Neuronal stem cell (in vitro differentiated cells): ENCODE data around the gene VPS33B.

Experiments used
- DNase-seq: peaks from one replicate; pipeline ENCODE4 v3.0.0-alpha.2; 2013; ENCODE audit warnings: low spot score
- H2AFZ ChIP-seq: one replicate; pipeline ENCODE4 v1.6.1; 2013; ENCODE audit warnings: mild to moderate bottlenecking, low read length, inconsistent platforms
- H2AK5ac ChIP-seq: 2 replicates; pipeline ENCODE4 v1.6.1; 2013; ENCODE audit warnings: low read depth, mild to moderate bottlenecking, inconsistent platforms, low read length, moderate library complexity, mixed read lengths
- H2BK120ac ChIP-seq: 2 replicates; pipeline ENCODE4 v1.6.1; 2013; ENCODE audit warnings: low read depth, mild to moderate bottlenecking, inconsistent platforms, low read length, moderate library complexity, mixed read lengths
- H2BK12ac ChIP-seq: one replicate; pipeline ENCODE4 v1.6.1; 2013; ENCODE audit warnings: low read length, inconsistent platforms
- H2BK15ac ChIP-seq: 2 replicates; pipeline ENCODE4 v1.6.1; 2013; ENCODE audit warnings: mild to moderate bottlenecking, low read length, inconsistent platforms, mixed read lengths
- H2BK5ac ChIP-seq: one replicate; pipeline ENCODE4 v1.6.1; 2013; ENCODE audit warnings: inconsistent platforms, mild to moderate bottlenecking, low read length, moderate library complexity
- H3K14ac ChIP-seq: one replicate; pipeline ENCODE4 v1.6.1; 2013; ENCODE audit warnings: low read length, inconsistent platforms
- H3K18ac ChIP-seq: 2 replicates; pipeline ENCODE4 v1.6.1; 2013; ENCODE audit warnings: low read length, inconsistent platforms
- H3K23ac ChIP-seq: 2 replicates; pipeline ENCODE4 v1.6.1; 2013; ENCODE audit warnings: low read depth, mild to moderate bottlenecking, mixed read lengths, low read length, inconsistent platforms; ENCODE audit not compliant: poor library complexity
- H3K27ac ChIP-seq: replicated peaks from 3 replicates; pipeline ENCODE4 v1.5.1; 2013; ENCODE audit warnings: low read length, inconsistent platforms
- H3K27me3 ChIP-seq, 3 experiments: 2 replicates each; pipeline ENCODE4 v1.6.1; 2013; ENCODE audit warnings: low read length in 3 of 3, mild to moderate bottlenecking in 2 of 3, inconsistent platforms in 1 of 3, low read depth in 1 of 3, mixed read lengths in 1 of 3, moderate library complexity in 1 of 3; ENCODE audit not compliant: control insufficient read depth in 3 of 3, insufficient read depth in 3 of 3
- H3K36me3 ChIP-seq, 2 donors: replicated peaks in 1 of 2; 2 replicates each; pipeline ENCODE4 v1.6.1; 2013; ENCODE audit warnings: low read length in 2 of 2; ENCODE audit not compliant: control insufficient read depth in 2 of 2, insufficient read depth in 2 of 2
- H3K4ac ChIP-seq: 2 replicates; pipeline ENCODE4 v1.6.1; 2013; ENCODE audit warnings: inconsistent platforms, mild to moderate bottlenecking, low read length, moderate library complexity
- H3K4me1 ChIP-seq, 2 donors: 1 replicate in 1 of 2; 2 replicates in 1 of 2; pipeline ENCODE4 v1.6.1; 2013; ENCODE audit warnings: low read length in 2 of 2, low read depth in 1 of 2; ENCODE audit not compliant: control insufficient read depth in 2 of 2, insufficient read depth in 1 of 2
- H3K4me2 ChIP-seq: one replicate; pipeline ENCODE4 v1.6.1; 2013; ENCODE audit warnings: mild to moderate bottlenecking, low read length, inconsistent platforms; ENCODE audit not compliant: insufficient read depth, poor library complexity, severe bottlenecking
- H3K4me3 ChIP-seq, 2 donors: 2 replicates each; pipeline ENCODE4 v1.5.1; 2013; ENCODE audit warnings: low read length in 2 of 2, mild to moderate bottlenecking in 2 of 2, inconsistent platforms in 1 of 2, moderate library complexity in 1 of 2
- H3K79me1 ChIP-seq: one replicate; pipeline ENCODE4 v1.6.1; 2013; ENCODE audit warnings: low read depth, mild to moderate bottlenecking, inconsistent platforms, low read length, moderate library complexity
- H3K9ac ChIP-seq: one replicate; pipeline ENCODE4 v1.6.1; 2013; ENCODE audit warnings: mild to moderate bottlenecking, low read depth, low read length, inconsistent platforms; ENCODE audit not compliant: poor library complexity
- H3K9me3 ChIP-seq, 2 donors: replicated peaks in 1 of 2; 2 replicates each; pipeline versions ENCODE3 to v1.6.1; 2013; ENCODE audit warnings: low read length in 2 of 2, mild to moderate bottlenecking in 2 of 2, inconsistent platforms in 1 of 2, low read depth in 1 of 2, mixed read lengths in 1 of 2, moderate library complexity in 1 of 2; ENCODE audit not compliant: control insufficient read depth in 2 of 2, insufficient read depth in 1 of 2
- H4K8ac ChIP-seq: one replicate; pipeline ENCODE4 v1.6.1; 2013; ENCODE audit warnings: low read depth, mild to moderate bottlenecking, inconsistent platforms, low read length, moderate library complexity
- H4K91ac ChIP-seq: one replicate; pipeline ENCODE4 v1.6.1; 2013; ENCODE audit warnings: low read length, low read depth, mild to moderate bottlenecking, inconsistent platforms; ENCODE audit not compliant: poor library complexity
- WGBS, 2 donors: extraction: QIAGEN DNeasy Blood & Tissue Kit; methylation state at CpG; one replicate each; pipeline ENCODE4 v1.1.7; 2013; ENCODE audit warnings: missing lambda C conversion rate in 2 of 2, mixed read lengths in 1 of 2; ENCODE audit not compliant: insufficient read length in 2 of 2, insufficient replicate concordance in 1 of 2; ENCODE audit errors: extremely low coverage in 2 of 2; 5-methylcytosine and 5-hydroxymethylcytosine counted together

The VPS33B gene

DNA sequence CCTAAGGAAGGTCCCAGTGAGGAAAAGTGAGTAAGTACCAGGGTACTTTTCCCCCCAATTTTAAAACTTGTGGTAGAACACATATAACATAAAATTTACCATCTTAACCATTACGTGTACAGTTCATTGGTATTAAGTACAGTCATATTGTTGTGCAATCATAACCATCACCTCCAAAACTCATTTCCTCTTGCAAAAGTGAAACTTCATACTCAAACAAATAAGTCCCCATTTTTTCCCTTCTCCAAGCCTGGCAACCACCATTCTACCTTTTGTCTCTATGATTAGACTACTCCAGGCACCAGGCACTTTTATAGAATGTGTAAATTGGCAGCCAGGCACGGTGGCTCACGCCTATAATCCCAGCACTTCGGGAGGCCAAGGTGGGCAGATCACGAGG, 40.3 kb downstream of the VPS33B start:
- H2BK15ac ChIP-seq = no peak overlapping the region
- no peak overlapping the region for H4K8ac ChIP-seq
- no peak overlapping the region for H3K4me2 ChIP-seq
- no peak overlapping the region for H3K27ac ChIP-seq
- no peak overlapping the region for H3K18ac ChIP-seq
- no peaks in the 10 kb centered on the region for H3K27me3 ChIP-seq
- H2AFZ ChIP-seq = no peak overlapping the region
- peaks cover 40 to 86% of the 10 kb centered on the region in 2 donors for H3K36me3 ChIP-seq
- H3K9ac ChIP-seq = no peak overlapping the region
- H2BK120ac ChIP-seq = no peak overlapping the region
- no peak overlapping the region for H2BK5ac ChIP-seq
- no CpG with 5 or more reads among the region's 5 CpGs for WGBS, 2 donors
- no peak overlapping the region for H3K14ac ChIP-seq
- no peaks in the 10 kb centered on the region for H3K9me3 ChIP-seq
- no peak overlapping the region for H2BK12ac ChIP-seq
- H3K4me1 ChIP-seq = no peaks in the 10 kb centered on the region
- H2AK5ac ChIP-seq = no peak overlapping the region
- H3K4ac ChIP-seq = no peak overlapping the region
- no peak overlapping the region for H3K23ac ChIP-seq
- no peak for DNase-seq
- H4K91ac ChIP-seq = no peak overlapping the region
- H3K4me3 ChIP-seq = no peak overlapping the region
- H3K79me1 ChIP-seq = no peaks in the 10 kb centered on the region

GRCh38 chr15:90981681-90982080, 40.7 kb downstream of the VPS33B start:
- no peak overlapping the region for H4K91ac ChIP-seq
- no peak overlapping the region for H3K14ac ChIP-seq
- no peak overlapping the region for H2BK15ac ChIP-seq
- H3K27me3 ChIP-seq = no peaks in the 10 kb centered on the region
- H2AK5ac ChIP-seq = no peak overlapping the region
- H2BK120ac ChIP-seq = no peak overlapping the region
- no peak overlapping the region for H3K9ac ChIP-seq
- H3K4ac ChIP-seq = no peak overlapping the region
- H3K23ac ChIP-seq = no peak overlapping the region
- no peak overlapping the region for H3K4me2 ChIP-seq
- no peak overlapping the region for H4K8ac ChIP-seq
- no peaks in the 10 kb centered on the region for H3K4me1 ChIP-seq
- no peak overlapping the region for H3K18ac ChIP-seq
- H2BK5ac ChIP-seq = no peak overlapping the region
- H3K9me3 ChIP-seq = no peaks in the 10 kb centered on the region
- no peak for DNase-seq
- H2BK12ac ChIP-seq = no peak overlapping the region
- H3K4me3 ChIP-seq = no peak overlapping the region
- H3K27ac ChIP-seq = no peak overlapping the region
- no CpG with 5 or more reads among the region's 6 CpGs for WGBS, 2 donors
- H3K36me3 ChIP-seq = peaks cover 40 to 89% of the 10 kb centered on the region in 2 donors
- H3K79me1 ChIP-seq = no peaks in the 10 kb centered on the region
- H2AFZ ChIP-seq = no peak overlapping the region

- Histone ChIP-seq H3K4ac (no peak overlapping the region), H3K4me3 (no peak overlapping the region), H3K36me3 (peaks cover 52 to 96% of the 10 kb centered on the region in 2 donors), H4K91ac (no peak overlapping the region), H3K14ac (no peak overlapping the region), H3K9me3 (no peaks in the 10 kb centered on the region), H3K23ac (no peak overlapping the region), H3K4me2 (no peak overlapping the region), H3K18ac (no peak overlapping the region), H3K9ac (no peak overlapping the region), H4K8ac (no peak overlapping the region), H2AK5ac (no peak overlapping the region), H3K79me1 (no peaks in the 10 kb centered on the region), H2BK120ac (no peak overlapping the region), H3K27ac (no peak overlapping the region), H3K27me3 (no peaks in the 10 kb centered on the region), H2AFZ (no peak overlapping the region), H2BK12ac (no peak overlapping the region), H2BK15ac (no peak overlapping the region), H3K4me1 (no peaks in the 10 kb centered on the region), H2BK5ac (no peak overlapping the region)
- no CpG with 5 or more reads among the region's 1 CpG for WGBS, 2 donors
- no peak for DNase-seq
Observed at GRCh38 chr15:90979582-90979981, 42.8 kb downstream of the VPS33B start.

GRCh38 chr15:90974216-90974615, 48.2 kb downstream of the VPS33B start:
- H2BK120ac ChIP-seq = no peak overlapping the region
- no peak overlapping the region for H2BK5ac ChIP-seq
- H3K79me1 ChIP-seq = peaks cover 1% of the 10 kb centered on the region
- H3K14ac ChIP-seq = no peak overlapping the region
- no peak overlapping the region for H3K4ac ChIP-seq
- H2BK15ac ChIP-seq = no peak overlapping the region
- no peak overlapping the region for H4K8ac ChIP-seq
- H3K27ac ChIP-seq = no peak overlapping the region
- H3K9me3 ChIP-seq = no peaks in the 10 kb centered on the region
- H3K36me3 ChIP-seq = peaks cover 50 to 91% of the 10 kb centered on the region in 2 donors
- no peak overlapping the region for H2AK5ac ChIP-seq
- no peak overlapping the region for H2BK12ac ChIP-seq
- WGBS, 2 donors = no CpG with 5 or more reads among the region's 21 CpGs
- no peak for DNase-seq
- H4K91ac ChIP-seq = no peak overlapping the region
- no peak overlapping the region for H3K4me3 ChIP-seq
- H3K27me3 ChIP-seq = no peaks in the 10 kb centered on the region
- H3K23ac ChIP-seq = no peak overlapping the region
- H3K9ac ChIP-seq = no peak overlapping the region
- no peak overlapping the region for H3K18ac ChIP-seq
- no peak overlapping the region for H3K4me2 ChIP-seq
- no peaks in the 10 kb centered on the region for H3K4me1 ChIP-seq
- H2AFZ ChIP-seq = no peak overlapping the region
